Esophagus muscularis mucosa (tissue), 4 donors: ENCODE results near the gene SULF2. TPM values are rescaled to one million over a fixed set of nuclear protein-coding genes. Genes with fewer than 3 reads are reported as not detected.

Experiments used
- DNase-seq: peaks from one replicate; pipeline ENCODE4 v3.0.0-alpha.2; 2017; ENCODE audit errors: extremely low spot score
- H3K27ac ChIP-seq, 4 donors: fragments of 200-600 bp; sonication (generic); replicated peaks in 1 of 4; 1 replicate in 3 of 4; 2 replicates in 1 of 4; pipeline ENCODE4 v1.5.1; 2016 to 2019; ENCODE audit warnings: mild to moderate bottlenecking in 1 of 4
- H3K27me3 ChIP-seq, 4 donors: fragments of 200-600 bp; sonication (generic); one replicate each; pipeline versions ENCODE4 v1.5.1 to v1.6.0; 2016 to 2019
- H3K36me3 ChIP-seq, 4 donors: fragments of 200-600 bp; sonication (generic); one replicate each; pipeline ENCODE4 v1.5.1; 2016 to 2019
- H3K4me1 ChIP-seq, 4 donors: fragments of 200-600 bp; sonication (generic); one replicate each; pipeline ENCODE4 v1.5.1; 2016 to 2019
- H3K4me3 ChIP-seq, 4 donors: fragments of 200-600 bp; sonication (generic); 1 replicate in 2 of 4; 2 replicates in 2 of 4; pipeline ENCODE4 v1.5.1; 2016 to 2019; ENCODE audit warnings: mild to moderate bottlenecking in 4 of 4, moderate library complexity in 1 of 4
- H3K9me3 ChIP-seq, 4 donors: fragments of 200-600 bp; sonication (generic); 1 replicate in 3 of 4; 2 replicates in 1 of 4; pipeline ENCODE4 v1.5.1; 2016 to 2019
- CTCF ChIP-seq, 3 experiments: fragments of 200-600 bp in 2 of 3; fragments of 450-650 bp in 1 of 3; sonication (generic) in 2 of 3; IDR thresholded peaks; one replicate each; pipeline ENCODE4 v1.5.1; 2017 to 2019; ENCODE audit warnings: antibody characterized with exemption in 3 of 3, mild to moderate bottlenecking in 2 of 3, moderate library complexity in 1 of 3
- EP300 ChIP-seq: sonication (generic); formaldehyde crosslinking; IDR thresholded peaks from one replicate; pipeline ENCODE4 v1.6.1; 2017; ENCODE audit warnings: antibody characterized with exemption
- POLR2A ChIP-seq: fragments of 450-650 bp; IDR thresholded peaks from one replicate; pipeline ENCODE4 v1.6.1; 2017; ENCODE audit warnings: antibody characterized with exemption, moderate library complexity, mild to moderate bottlenecking, low read depth
- POLR2AphosphoS5 ChIP-seq, 2 donors: sonication (generic); formaldehyde crosslinking; IDR thresholded peaks; one replicate each; pipeline ENCODE4 v1.6.1; 2017; ENCODE audit warnings: antibody characterized with exemption in 2 of 2
- WGBS: methylation state at CpG from one replicate; pipeline ENCODE4 v1.1.5; 2018; 5-methylcytosine and 5-hydroxymethylcytosine counted together
- intact Hi-C: fragments of 100-400 bp; cut with DNase I; formaldehyde crosslinking; loops from one replicate; pipeline ENCODE4 v1.15.1; 2023
- total RNA-seq, 4 donors: library from RNA; depleted of rRNA; stranded (reverse); fragments of >200 nt; gene quantifications; one replicate each; pipeline versions ENCODE4 v1.1.0 to v1.2.1, GENCODE V29; 2016

Gene SULF2
- total RNA-seq, 4 donors from 2014 or later, result 78.7 to 243 (median 138) TPM

- H3K9me3 ChIP-seq, result no peaks in the 10 kb centered on the region
- H3K4me1 ChIP-seq, result peaks cover 0 to 22% (median 20%) of the 10 kb centered on the region in 4 donors
- WGBS, result 83% methylated on average over 10 of the region's 10 CpGs
- no peak overlapping the region for H3K27ac ChIP-seq
- intact Hi-C loops, result no loop called here
- no peak overlapping the region for H3K4me3 ChIP-seq
- no peak for TF ChIP-seq POLR2A
- TF ChIP-seq CTCF (IDR thresholded peaks at IDR 0.05), result no peak
- TF ChIP-seq POLR2AphosphoS5 (IDR thresholded peaks at IDR 0.05), result no peak
- no peak for TF ChIP-seq EP300
- H3K27me3 ChIP-seq, result no peaks in the 10 kb centered on the region
- DNase-seq, result no peak
- peaks cover 0 to 26% (median 12%) of the 10 kb centered on the region in 4 donors for H3K36me3 ChIP-seq
Observed at GRCh38 chr20:47740121-47740861, 45.0 kb downstream of the SULF2 start.

- TF ChIP-seq POLR2A (no peak), CTCF (IDR thresholded peaks at IDR 0.05) (no peak), POLR2AphosphoS5 (IDR thresholded peaks at IDR 0.05) (no peak), EP300 (no peak)
- Histone ChIP-seq H3K4me3 (no peak overlapping the region), H3K4me1 (peaks cover 0 to 22% (median 20%) of the 10 kb centered on the region in 4 donors), H3K36me3 (peaks cover 0 to 26% (median 12%) of the 10 kb centered on the region in 4 donors), H3K9me3 (no peaks in the 10 kb centered on the region), H3K27me3 (no peaks in the 10 kb centered on the region), H3K27ac (no peak overlapping the region)
- 90% methylated on average over 9 of the region's 9 CpGs for WGBS
- no peak for DNase-seq
- intact Hi-C loops, result no loop called here
Observed at GRCh38 chr20:47737923-47738322, 47.4 kb downstream of the SULF2 start.

- intact Hi-C loops, result no loop called here
- peaks cover 5 to 35% (median 15%) of the 10 kb centered on the region in 4 donors for H3K36me3 ChIP-seq
- H3K9me3 ChIP-seq, result no peaks in the 10 kb centered on the region
- no peaks in the 10 kb centered on the region for H3K27me3 ChIP-seq
- H3K4me1 ChIP-seq, result peaks cover 0 to 10% (median 9%) of the 10 kb centered on the region in 4 donors
- WGBS, result 93% methylated on average over 19 of the region's 26 CpGs
- H3K27ac ChIP-seq, result no peak overlapping the region
- no peak overlapping the region for H3K4me3 ChIP-seq
- no peak for DNase-seq
- TF ChIP-seq POLR2A (no peak), CTCF (IDR thresholded peaks at IDR 0.05) (no peak), EP300 (no peak), POLR2AphosphoS5 (IDR thresholded peaks at IDR 0.05) (no peak)
Observed at GRCh38 chr20:47736570-47737152, 48.6 kb downstream of the SULF2 start.

- 83% methylated on average over 15 of the region's 17 CpGs for WGBS
- no peak for DNase-seq
- Histone ChIP-seq H3K36me3 (peaks cover 5 to 43% (median 16%) of the 10 kb centered on the region in 4 donors), H3K9me3 (no peaks in the 10 kb centered on the region), H3K27ac (no peak overlapping the region), H3K4me3 (no peak overlapping the region), H3K27me3 (no peaks in the 10 kb centered on the region), H3K4me1 (peaks cover 0 to under 1% (median 0%) of the 10 kb centered on the region in 4 donors)
- intact Hi-C loops, result no loop called here
- TF ChIP-seq EP300 (no peak), POLR2AphosphoS5 (IDR thresholded peaks at IDR 0.05) (no peak), POLR2A (no peak), CTCF (IDR thresholded peaks at IDR 0.05) (no peak)
Observed at GRCh38 chr20:47735412-47736400, 49.6 kb downstream of the SULF2 start.
